GM20431 (cell line): ENCODE results near the gene TLK1.

Experiments
- in situ Hi-C: fragments of 300-500 bp; cut with MseI, MboI; formaldehyde crosslinking; loops from one replicate; pipeline ENCODE4 v1.15.0; 2020; ENCODE audit warnings: low sequenced_read_pairs; ENCODE audit not compliant: unreplicated experiment

TLK1 gene

GRCh38 chr2:171025214-171025613, 135.5 kb downstream of the TLK1 start:
- in situ Hi-C loops: no loop called here

- in situ Hi-C loops: no loop called here
Observed at GRCh38 chr2:171018522-171018921, 142.2 kb downstream of the TLK1 start.

- in situ Hi-C loops: no loop called here
Observed at GRCh38 chr2:171016125-171016524, 144.6 kb downstream of the TLK1 start.

GRCh38 chr2:171013851-171014250, 146.8 kb downstream of the TLK1 start:
- in situ Hi-C loops: no loop called here

- in situ Hi-C loops: no loop called here
Observed at GRCh38 chr2:171009386-171009785, 151.3 kb downstream of the TLK1 start.

GRCh38 chr2:171008550-171009205, 152.0 kb downstream of the TLK1 start:
- in situ Hi-C loops: no loop called here

GRCh38 chr2:171004833-171005232, 155.9 kb downstream of the TLK1 start:
- in situ Hi-C loops: no loop called here

- in situ Hi-C loops: no loop called here
Observed at GRCh38 chr2:171004363-171004762, 156.3 kb downstream of the TLK1 start.

GRCh38 chr2:170999654-171000053, 161.0 kb downstream of the TLK1 start:
- in situ Hi-C loops: no loop called here

- in situ Hi-C loops: no loop called here
Observed at GRCh38 chr2:170997893-170998597, 162.6 kb downstream of the TLK1 start.

GRCh38 chr2:170996316-170996715, 164.4 kb downstream of the TLK1 start:
- in situ Hi-C loops: no loop called here

GRCh38 chr2:170991398-170992182, 169.1 kb downstream of the TLK1 start:
- in situ Hi-C loops: no loop called here

GRCh38 chr2:170986566-170987258, 174.0 kb downstream of the TLK1 start:
- in situ Hi-C loops: no loop called here

- in situ Hi-C loops: no loop called here
Observed at GRCh38 chr2:170985407-170985806, 175.3 kb downstream of the TLK1 start.

GRCh38 chr2:170984079-170984478, 176.6 kb downstream of the TLK1 start:
- in situ Hi-C loops: no loop called here

GRCh38 chr2:170975943-170976270, 184.8 kb downstream of the TLK1 start:
- in situ Hi-C loops: no loop called here

- in situ Hi-C loops: no loop called here
Observed at GRCh38 chr2:170975127-170975942, 185.4 kb downstream of the TLK1 start.

- in situ Hi-C loops: loop anchor here (25.0 kb wide), 1 partner anchor 463 kb away; the partner anchor contains the start of genes DCAF17 and METTL8
Observed at GRCh38 chr2:170974304-170974993, 186.2 kb downstream of the TLK1 start.
